HG02884 (cell line): ENCODE results near the gene USP6NL.
"Not testable (repeated sequence)": the region's sequence is repeated elsewhere in the genome, so short reads cannot be mapped to it uniquely, and the experiment has no call there.

ENCODE experiments used
- ATAC-seq: cut with Tn5 transposase; IDR thresholded peaks from one replicate; pipeline ENCODE4 v1.9.1; 2021; ENCODE audit warnings: mild to moderate bottlenecking, moderate library complexity; ENCODE audit not compliant: unreplicated experiment

Gene USP6NL

DNA sequence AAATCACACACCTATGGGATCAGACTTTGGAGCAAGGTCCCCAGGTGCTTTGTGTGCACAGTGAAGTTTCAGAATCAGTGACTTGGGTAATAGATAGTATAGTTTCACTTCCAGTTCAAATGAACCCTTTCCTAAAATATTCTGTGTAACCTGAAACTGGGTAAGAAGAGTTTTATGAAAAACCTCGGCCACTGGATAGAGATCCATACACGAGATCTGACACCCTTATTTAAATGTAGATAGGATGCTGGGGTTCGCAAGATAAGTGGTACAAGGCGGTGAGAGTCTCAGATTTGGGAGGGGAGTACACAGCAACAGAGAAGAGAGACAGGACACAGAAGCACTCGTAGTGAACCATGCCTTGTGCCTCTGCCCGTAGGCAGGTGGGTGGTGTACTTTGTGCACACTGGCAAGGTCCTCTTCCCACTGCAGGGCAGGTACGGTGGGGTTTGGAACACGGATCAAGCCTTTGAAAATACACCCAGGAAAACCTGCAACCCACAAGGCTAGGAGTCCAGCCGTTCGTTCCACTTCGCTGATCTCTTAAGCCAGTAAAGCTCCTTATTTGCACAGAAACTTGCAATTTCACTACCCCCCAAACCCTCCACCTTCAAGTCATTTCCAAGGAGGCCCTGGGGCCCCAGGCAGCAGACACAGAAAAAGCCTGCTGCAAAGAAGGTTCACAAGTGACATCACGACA is 162.8 kb downstream of the USP6NL start:
- ATAC-seq: peak; percentile 81

DNA sequence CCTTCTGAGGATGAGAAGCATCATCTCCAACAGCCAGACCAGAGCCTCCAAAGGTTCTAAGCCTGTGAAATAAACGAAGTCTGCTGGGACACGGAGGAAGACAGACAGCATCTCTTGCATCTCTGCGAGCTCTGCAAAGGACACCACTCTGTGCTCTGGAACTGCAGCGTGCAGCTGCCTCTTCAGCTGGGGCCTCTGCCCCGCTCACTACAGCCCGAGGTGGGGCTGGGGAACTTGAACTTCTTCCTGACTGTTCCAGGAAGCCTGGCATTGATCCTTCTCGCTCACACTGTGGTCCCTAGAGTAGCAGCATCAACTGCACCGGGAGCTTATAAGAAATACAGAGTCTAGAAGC is 163.3 kb downstream of the USP6NL start:
- peak; percentile 58 for ATAC-seq

DNA sequence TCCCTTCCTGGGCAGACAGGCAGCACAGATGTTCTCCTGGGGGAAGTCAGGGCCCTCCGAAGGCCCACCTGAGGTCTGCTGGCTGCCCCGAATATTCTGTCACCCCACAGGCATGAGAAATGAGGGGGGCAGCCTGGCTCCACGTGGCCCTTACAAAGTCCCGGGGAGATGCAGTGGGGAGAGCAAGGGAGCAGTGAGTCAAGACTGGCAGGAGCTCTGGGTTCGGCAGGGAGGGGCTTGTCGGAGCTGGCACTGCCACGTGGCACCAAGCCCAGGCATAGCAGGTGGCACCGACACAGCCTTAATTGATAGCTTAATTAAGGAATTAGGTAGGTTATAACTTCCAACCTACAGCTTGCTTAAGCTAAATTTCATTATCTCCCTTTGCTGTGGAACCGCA is 163.9 kb downstream of the USP6NL start:
- ATAC-seq: no peak

DNA sequence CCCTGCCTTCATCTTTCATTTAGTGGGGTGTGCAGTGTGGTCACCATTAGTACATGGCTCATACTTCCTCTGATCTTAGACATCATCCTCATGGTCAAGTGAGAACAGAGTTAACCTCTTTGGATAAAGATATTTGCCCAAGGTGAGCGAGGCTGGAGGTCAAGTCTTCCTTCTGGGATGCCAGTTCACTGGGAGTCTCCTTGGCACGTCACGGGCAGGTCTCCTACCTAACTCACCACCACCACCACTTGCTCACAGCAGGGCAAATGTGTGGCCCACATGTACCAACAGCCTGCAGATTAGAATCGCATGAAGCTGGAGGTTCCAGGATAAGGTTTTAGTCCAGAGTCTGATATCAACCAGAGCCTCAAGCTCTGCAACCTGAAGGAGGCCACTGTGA is 164.6 kb downstream of the USP6NL start:
- no peak for ATAC-seq

DNA sequence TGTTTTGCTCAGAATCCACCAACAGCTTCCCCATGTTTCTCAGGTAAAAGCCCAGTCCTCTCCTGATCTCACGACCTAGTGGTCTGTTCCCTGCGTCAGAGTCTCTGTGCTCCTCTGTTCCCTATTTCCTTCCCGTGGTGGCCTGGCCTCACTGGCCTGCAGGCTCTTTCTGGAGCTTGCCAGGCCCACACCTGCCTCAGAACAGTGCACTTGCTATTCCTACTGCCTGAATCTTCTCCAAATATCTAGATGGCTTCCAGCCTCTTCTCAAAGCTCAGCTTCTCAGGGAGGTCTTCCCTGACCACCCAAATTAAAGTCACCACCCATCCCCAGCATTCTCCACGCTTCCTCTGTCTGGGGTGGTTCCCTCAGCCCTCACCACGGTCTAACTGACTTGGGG is 165.3 kb downstream of the USP6NL start:
- ATAC-seq: no peak

DNA sequence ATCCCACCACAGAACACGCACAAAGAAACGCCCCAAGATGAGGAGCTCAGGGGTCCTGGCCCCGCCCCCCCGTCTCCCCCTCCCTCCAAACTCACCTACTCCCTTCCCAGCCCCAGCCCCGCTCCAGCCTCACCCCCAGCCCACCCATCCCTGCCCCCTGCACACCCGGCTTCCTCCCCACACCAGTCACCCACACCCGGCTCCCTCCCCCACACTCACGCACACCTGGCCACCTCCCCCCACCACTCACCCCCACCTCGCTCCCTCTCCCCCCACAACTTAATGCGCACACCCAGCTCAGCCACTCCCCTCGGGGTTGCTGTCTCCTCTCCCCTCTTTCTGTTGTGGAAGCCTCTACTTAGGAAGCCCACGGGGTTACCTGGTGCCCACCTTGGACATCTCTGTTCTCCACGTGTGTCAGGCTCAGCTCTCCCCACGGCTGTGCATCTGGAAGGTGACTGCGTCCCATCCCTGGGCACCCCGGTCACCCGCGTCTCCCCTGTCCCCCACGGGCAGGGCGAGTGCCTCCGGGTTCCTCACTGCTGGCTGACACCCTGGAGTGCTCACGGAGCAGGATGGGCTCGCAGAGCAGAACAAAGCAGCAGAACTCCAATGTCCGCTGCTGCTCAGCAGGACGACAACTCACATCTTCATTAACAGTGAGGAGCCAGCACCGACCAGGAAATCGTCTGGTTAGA is 166.8 kb downstream of the USP6NL start:
- ATAC-seq: no peak

DNA sequence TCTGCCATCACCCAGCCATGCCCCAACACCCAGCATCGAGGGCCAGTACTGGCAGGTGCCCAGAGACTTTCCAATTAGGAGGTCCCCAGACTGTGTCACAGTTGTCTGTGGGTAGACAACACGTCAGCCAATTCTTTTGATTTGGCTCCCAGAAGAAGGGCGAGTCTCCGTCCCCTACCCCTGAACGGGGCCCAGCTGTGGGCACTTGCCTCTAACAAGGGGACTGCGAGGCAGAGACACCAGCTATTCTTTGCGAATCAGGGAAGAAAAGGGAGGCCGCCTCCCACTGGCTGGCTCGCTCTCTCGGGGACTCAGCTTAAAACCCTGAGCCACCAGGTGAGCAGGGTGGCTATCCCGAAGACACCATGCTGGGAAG is 167.3 kb downstream of the USP6NL start:
- ATAC-seq: no peak

DNA sequence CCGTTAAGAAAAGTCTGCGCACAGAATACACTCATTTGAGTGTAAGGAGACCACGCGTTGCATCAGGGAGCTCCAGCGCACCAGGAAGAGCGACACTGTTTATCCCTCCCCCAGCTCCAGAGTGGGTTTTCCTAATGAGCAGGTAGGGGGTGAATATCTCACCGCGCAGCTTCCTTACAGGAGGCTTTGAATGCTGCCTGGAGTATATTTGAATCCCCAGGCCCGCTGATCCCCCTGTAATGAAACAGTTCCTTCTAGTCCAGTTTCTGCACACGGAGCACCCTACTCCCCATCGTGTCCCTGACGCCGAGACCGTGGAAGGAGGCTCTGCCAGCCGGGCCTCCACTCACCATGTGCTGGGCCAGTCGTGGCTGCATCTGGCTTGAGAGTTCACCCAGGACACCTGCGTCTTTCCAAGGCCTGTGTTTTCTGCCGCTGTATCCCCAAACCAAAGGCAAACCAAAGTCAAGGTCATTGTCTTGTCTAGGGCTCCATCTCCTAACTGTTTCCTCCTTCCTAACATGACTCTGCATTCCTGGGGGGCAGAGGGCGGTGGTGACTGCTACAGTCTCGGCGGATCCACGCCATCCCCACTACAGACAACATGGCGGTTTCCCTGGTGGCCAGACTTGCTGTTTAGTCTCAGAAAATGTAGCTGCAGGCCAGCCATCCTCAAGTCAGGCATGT is 167.8 kb downstream of the USP6NL start:
- no peak for ATAC-seq

DNA sequence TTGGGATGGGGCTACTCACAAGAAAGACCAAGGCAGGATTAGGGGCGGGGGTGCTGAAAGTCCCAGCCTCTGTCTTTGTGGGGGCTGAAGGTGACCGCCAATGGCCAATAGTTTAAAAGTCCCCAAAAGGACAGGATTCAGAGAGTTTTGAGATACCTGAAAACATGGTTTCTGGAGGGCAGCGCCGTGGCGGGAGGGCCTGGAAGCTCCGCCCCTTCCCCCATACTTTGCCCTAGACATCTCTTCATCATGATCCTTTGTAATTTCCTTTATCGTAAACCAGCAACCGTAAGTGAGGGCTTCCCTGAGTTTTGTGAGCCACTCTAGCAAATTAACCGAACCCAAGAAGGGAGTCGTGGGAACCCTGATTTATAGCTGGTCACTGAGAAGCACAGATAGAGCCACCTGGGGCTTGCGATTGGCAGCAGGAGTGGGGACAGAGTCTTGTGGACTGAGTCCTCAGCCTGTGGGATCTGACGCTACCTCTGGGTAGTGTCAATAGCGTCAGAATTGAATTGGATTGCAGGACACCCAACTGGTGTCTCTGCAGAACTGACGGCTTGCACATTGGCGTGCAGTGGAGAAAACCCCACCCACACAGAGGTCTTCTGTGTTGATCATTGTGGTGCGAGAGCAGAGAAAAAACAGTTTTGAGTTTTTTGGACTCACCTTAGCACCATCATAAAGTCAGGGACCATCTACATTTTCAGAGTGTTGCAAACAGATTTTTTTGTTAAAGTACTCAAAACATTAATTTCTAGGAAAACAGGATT is 169.3 kb downstream of the USP6NL start:
- ATAC-seq: peak; percentile 52

DNA sequence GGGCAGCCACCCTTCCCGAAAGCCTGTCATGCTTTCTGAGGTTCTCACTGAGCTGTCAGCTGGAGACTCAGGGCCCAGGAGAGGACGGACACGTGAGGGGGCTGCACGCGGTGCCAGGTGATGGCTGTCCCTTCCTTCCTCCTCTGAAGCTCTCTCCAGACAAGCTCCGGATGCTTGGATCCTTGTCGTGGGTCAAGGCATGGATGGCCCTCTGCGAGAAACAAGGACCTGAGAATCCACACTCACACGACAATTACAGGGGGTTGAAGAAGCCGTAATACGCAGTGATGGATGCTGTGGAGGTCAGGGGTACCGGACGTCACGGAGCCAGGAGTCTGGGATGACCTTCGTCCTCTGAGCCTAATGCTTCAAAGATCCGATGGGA is 170.3 kb downstream of the USP6NL start:
- no peak for ATAC-seq

DNA sequence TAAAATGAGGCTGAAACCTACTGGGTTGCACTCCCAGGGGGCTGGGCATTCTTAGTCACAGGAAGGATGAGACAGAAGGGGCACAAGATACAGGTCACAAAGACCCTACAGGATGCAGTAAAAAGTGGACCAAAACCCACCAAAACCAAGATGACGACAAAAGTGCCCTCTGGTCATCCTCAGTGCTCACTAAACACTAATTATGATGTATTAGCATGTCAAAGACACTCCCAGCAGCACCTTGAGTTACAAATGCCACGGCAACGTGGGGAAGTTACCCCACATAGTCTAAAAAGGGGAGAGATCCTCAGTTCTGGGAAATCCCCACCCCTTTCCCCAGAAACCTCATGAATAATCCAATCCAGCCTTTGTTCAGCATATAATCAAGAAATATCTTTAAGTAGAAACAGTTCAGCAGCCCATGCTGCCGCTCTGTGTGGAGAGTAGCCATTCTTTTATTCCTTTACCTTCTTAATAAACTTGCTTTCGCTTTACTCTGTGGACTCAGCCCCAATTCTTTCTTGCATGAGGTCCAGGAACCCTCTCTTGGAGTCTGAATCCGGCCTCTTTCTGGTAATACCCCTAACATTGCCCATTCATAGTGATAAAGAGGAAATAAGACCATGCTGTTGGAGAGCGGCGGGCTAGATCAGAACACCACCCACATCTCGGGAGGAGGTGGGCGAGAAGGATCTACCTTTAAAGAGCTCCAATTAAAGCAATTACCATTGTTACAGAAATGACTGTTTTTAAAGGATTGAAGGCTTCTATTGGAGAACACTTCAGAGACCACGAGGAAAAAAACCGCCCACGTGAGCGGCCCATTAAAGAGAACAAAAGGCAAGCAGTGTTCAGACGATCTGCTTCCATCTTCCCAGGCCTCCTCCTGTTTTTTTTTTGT is 170.9 kb downstream of the USP6NL start:
- ATAC-seq: peak; percentile 58

DNA sequence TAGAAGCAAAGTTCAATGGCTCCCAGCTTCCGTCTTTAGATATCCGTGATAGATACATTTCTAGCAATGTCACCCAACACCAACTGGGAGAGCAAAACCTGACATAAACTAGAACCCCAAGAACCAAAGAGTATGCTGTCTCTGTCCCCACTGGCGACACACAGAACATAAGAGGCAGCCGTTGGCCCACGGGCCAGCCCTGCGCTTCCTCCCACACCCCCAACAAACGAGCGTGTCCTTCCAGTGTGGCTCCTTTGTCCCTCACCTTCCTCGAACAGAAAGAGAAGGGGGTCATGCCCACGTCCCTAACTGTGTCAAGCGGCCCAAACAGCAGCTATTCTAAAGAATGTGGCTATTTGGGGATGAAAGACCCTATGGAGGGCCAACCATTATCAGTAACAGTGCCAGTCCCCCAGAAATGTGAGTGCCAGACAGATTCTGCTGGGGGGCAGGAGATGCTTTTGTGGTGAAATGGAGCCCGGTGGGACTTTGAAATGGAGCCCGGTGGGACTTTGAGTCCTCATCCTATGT is 171.9 kb downstream of the USP6NL start:
- ATAC-seq: no peak

DNA sequence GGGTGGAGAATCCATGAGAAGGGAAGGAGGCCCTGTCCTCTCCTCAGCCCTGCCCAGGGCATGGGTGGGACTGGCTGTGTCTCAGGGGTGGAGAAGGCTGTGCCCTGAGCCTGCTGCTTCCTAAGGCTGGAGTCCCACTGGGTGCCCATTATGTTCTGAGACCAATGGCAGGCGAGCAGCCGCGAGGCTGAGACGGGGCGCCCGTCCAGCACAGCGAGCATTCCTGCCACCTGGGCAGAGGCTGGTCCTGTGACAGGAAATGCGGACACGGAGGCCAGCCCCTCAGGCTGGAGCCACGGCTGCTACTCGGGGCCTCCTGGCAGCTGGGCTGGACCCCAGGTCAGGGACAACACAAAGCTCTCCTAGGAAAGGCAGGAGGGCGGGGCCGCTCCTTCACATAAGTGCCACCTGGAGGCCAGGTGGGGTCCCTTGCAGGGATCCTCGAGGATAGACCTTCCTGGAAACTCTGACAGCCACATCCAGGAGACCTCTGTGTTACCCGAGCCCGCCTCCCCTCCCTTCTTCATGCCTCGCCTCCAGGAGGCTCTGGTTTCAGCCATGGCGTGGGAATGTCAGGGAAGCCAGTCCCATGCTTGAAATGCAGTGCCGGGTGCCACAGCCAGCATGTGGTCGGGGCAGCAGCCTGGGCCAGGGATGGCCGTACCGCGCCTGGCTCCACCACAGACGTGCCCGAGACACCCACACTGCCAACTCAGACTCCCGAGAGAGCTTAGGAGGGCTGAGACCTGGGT is 173.9 kb downstream of the USP6NL start:
- no peak for ATAC-seq

DNA sequence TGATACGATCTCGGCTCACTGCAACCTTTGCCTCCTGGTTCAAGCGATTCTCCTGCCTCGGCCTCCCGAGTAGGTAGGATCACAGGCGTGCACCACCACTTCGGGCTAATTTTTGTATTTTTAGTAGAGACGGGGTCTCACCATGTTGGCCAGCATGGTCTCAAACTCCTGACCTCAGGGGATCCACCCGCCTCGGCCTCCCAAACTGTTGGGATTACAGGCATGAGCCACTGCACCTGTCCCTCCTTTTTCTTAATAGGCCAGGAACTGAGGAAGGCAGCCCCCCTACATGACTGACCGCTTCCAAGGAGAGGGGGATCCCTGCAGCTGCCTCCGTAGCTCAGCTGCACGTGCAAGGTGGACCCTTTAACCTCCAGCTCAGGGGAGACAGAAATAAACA is 175.0 kb downstream of the USP6NL start:
- ATAC-seq: not testable (repeated sequence)

DNA sequence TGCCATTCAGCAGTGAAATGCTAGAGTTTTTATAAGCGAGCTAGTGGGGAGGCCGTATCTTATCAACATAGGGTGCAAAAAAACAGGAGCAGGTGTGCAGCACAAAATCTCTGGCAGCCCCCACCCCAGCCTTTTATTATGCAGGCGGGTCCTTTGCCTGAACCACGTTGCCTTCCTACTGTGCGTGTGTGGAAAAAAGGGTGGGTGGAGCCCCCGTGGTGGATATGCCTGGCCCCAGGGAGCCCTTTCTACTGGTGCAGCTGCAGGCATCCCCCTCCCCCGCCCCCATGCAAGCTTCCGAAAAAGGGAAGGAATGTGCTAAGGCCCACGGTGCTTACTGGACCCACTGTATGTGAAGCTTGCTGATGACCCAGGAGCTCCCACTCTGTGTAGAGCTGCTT is 175.9 kb downstream of the USP6NL start:
- no peak for ATAC-seq

DNA sequence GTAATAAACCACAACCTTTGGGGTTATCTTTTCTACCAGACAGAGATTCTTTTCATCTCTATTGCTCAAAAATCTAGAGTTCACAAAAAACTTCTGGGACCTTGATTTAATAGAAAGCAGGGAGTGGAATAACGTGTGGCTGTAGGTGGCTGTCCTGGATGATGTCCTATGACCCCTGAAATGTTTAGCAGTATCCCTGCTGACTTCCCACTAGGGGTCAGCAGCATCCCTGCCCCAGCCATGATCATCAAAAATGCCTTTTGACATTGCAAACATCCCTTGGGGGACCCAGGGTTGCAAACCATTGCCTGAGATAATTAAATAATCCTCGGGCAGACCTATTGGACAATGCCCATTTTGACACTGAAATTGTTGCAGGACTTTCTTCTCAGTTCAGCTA is 177.1 kb downstream of the USP6NL start:
- ATAC-seq: no peak

DNA sequence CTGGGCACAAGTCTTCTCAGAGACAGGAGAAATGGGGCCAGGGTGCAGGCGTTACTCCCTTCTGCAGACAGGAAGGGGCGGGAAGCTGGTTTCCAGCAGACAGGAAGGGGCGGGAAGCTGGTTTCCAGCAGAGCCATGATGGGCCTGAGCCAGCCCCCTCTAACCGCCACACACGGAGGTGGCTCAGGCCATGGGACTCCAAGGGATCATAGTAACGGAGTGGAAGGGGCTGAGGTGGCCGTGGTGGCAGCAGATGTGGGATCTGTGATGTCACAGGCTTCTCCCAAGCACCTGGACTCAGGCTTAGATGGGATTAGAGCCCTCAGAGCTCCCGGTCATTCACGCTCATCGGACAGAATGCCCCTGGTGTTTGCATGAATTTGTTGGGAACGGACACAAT is 177.8 kb downstream of the USP6NL start:
- no peak for ATAC-seq

DNA sequence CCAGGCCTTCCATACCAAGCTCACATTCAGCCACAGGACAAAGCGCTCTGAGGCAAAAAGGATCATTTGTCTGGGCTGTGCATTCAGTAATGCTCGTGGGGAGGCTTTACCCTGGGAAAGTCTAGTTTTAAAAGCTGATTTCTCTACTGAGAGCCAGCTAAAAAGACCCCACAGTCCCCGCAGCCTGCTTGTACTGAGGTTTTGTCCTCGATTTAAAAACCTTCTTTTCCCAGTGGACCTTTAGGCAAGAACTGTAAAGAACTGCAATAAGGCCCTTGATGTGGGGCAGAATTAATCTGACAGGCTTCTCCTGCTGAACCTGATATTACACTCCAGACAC is 180.3 kb downstream of the USP6NL start:
- no peak for ATAC-seq

DNA sequence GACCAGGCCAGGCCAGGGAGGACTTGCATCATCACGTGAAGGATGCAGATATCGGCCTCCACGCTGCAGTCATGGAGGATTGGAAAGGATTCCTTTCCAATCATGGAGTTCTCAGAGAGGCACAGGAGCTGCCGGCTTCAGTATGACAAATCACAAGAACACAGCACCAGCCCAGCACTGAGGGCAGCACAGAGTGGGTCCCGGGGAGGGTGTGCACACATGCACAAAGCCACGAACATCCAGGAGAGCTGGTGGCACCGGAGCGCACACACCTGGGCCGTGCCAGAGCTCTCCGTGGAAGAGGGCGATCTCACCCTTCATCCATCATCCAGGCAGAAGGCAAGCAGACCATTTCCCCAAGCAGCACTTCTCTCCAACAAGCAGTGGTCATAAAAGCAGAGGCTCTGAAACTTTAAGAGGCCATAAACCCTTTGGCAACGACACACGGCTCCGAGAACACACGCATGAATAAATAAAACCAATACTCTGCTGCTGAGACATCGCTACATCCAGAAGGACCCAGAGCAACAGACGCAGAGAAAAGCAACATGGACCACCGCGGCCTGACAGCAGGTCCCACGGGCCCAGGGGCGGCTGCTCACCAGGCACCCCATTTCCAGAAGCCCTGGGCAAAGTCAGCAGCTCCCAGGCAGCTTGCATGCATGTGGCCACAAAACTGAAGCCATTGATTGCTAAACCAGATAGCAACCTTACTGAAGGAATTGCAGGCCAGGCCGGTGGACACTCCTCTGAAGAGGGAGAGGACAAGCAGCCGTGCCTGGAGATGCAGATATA is 180.8 kb downstream of the USP6NL start:
- ATAC-seq: no peak
